Measurements from ENCODE around the gene EFCAB13. TPM values are rescaled to one million over a fixed set of nuclear protein-coding genes. Genes with fewer than 3 reads are reported as not detected.

Gene EFCAB13
- total RNA-seq, 1 experiment from 2014 or later = 1.6 TPM

DNA sequence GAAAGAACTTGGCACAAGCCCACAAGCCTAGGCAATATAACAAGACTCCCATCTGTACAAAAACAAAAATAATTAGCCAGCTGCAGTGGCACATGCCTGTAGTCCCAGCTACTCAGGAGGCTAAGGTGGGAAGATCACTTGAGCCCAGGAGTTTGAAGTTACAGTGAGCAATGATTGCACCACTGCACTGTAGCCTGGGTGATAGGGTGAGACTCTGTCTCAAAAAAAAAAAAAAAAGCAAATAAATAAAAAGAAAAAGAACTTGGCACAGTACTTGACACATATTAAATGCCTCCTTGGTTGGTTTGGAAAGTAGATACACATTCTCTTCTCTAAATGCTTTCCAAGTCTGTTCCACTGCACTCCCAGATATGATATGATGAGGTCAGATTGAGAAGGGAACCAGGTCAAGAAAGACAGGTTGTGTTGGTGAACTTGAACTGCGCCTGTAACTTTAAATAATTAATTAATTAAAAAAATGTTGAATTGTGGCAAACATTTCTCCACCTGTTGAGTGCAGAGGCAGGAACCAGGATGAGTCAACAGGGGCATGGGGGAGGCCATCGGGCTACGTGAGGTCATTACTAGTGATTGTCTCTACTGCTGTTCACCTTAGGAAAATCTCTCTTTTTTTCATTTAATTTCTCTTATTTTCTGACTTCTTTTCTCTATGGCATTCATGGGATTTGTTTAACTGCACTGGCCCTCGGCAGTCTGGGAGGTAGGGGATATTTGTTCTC lies 25.9 kb upstream of the EFCAB13 start:
- Histone ChIP-seq H3K79me2 (ENCODE audit: insufficient read depth, low read length) (no peaks in the 10 kb centered on the region), H2BK15ac (ENCODE audit: low read depth, low read length) (no peak overlapping the region), H3K9ac (ENCODE audit: extremely low read depth, insufficient read length, low read length) (no peak overlapping the region), H3K23ac (ENCODE audit: insufficient read length, low read depth, low read length) (no peak overlapping the region), H3K18ac (ENCODE audit: insufficient read length, low read depth, low read length) (no peak overlapping the region), H2BK12ac (ENCODE audit: insufficient read length, low read depth, low read length) (no peak overlapping the region), H3K9me3 (ENCODE audit: control insufficient read depth, low read depth, low read length) (no peaks in the 10 kb centered on the region), H4K20me1 (ENCODE audit: control insufficient read depth, insufficient read depth, insufficient read length) (no peaks in the 10 kb centered on the region), H3K4ac (ENCODE audit: low read depth, low read length) (no peak overlapping the region), H2AK5ac (ENCODE audit: insufficient read length, low read length) (no peak overlapping the region), H3K4me1 (ENCODE audit: insufficient read depth, low read length) (no peaks in the 10 kb centered on the region), H3K4me2 (ENCODE audit: insufficient read depth, insufficient read length, low read length) (no peak overlapping the region), H3K23me2 (ENCODE audit: insufficient read length, low read depth, low read length, poor library complexity, severe bottlenecking) (no peaks in the 10 kb centered on the region), H2BK120ac (ENCODE audit: low read depth, low read length, poor library complexity, severe bottlenecking) (no peak overlapping the region), H3T11ph (ENCODE audit: low read length) (no peak overlapping the region), H4K5ac (ENCODE audit: insufficient read length, low read depth, low read length) (no peak overlapping the region), H4K8ac (replicated peaks; ENCODE audit: insufficient read length, low read depth, low read length) (no peak overlapping the region), H2BK20ac (ENCODE audit: low read depth, low read length, poor library complexity, severe bottlenecking) (no peak overlapping the region), H3K56ac (ENCODE audit: insufficient read length, low read depth, low read length) (no peak overlapping the region), H2BK5ac (ENCODE audit: insufficient read length, low read length) (no peak overlapping the region), H4K91ac (ENCODE audit: insufficient read length, low read depth, low read length) (no peak overlapping the region), H3K27ac (ENCODE audit: insufficient read length, low read depth, low read length) (no peak overlapping the region), H3K14ac (ENCODE audit: insufficient read depth, low read length) (no peak overlapping the region), H3K27me3 (ENCODE audit: insufficient read depth, low read length) (no peaks in the 10 kb centered on the region), H3K79me1 (ENCODE audit: insufficient read depth, low read depth, low read length, poor library complexity, severe bottlenecking) (no peaks in the 10 kb centered on the region), H2AFZ (ENCODE audit: low read length) (no peak overlapping the region)
- Mint-ChIP-seq H3K27me3 (ENCODE audit: low read depth) (peaks cover 9% of the 10 kb centered on the region), H3K4me3 (no peak overlapping the region), H3K9me3 (no peaks in the 10 kb centered on the region), H3K36me3 (ENCODE audit: insufficient read depth in 1 of 3, low read depth in 3 of 3) (no peaks in the 10 kb centered on the region), H3K4me1 (peaks cover 6 to 11% of the 10 kb centered on the region in 2 experiments), H3K27ac (no peak overlapping the region)
- no CpG with 5 or more reads among the region's 4 CpGs for WGBS (ENCODE audit: extremely low coverage, insufficient read length, low lambda C conversion rate)
- DNase-seq = no peak
- TF ChIP-seq, protein P1, sequence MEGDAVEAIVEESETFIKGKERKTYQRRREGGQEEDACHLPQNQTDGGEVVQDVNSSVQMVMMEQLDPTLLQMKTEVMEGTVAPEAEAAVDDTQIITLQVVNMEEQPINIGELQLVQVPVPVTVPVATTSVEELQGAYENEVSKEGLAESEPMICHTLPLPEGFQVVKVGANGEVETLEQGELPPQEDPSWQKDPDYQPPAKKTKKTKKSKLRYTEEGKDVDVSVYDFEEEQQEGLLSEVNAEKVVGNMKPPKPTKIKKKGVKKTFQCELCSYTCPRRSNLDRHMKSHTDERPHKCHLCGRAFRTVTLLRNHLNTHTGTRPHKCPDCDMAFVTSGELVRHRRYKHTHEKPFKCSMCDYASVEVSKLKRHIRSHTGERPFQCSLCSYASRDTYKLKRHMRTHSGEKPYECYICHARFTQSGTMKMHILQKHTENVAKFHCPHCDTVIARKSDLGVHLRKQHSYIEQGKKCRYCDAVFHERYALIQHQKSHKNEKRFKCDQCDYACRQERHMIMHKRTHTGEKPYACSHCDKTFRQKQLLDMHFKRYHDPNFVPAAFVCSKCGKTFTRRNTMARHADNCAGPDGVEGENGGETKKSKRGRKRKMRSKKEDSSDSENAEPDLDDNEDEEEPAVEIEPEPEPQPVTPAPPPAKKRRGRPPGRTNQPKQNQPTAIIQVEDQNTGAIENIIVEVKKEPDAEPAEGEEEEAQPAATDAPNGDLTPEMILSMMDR (conservative IDR thresholded peaks at IDR 0.05) = no peak

Measured in H9 (cell line).